ENCODE results near the gene ERG.

ERG gene

DNA sequence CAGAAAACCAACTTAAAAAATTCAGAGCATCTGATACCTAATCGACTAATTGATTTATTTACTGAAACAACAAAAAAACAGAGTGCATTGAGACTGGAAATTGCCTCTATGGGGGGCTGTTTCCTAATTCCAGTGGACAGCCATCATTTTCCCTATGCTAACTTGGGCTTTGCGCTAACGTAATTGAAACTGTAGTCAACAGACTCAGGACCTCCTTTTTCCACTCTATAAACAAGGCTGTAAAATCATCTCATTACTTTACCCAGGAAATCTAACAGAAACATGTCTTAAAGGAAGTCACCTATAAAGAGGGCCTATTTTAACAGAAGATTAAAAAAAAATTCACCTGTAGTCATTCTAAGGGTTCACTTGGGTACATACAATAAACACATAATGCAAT is 2.1 kb downstream of the ERG start:
- DNase-seq (ENCODE audit: low read depth): no peak

DNA sequence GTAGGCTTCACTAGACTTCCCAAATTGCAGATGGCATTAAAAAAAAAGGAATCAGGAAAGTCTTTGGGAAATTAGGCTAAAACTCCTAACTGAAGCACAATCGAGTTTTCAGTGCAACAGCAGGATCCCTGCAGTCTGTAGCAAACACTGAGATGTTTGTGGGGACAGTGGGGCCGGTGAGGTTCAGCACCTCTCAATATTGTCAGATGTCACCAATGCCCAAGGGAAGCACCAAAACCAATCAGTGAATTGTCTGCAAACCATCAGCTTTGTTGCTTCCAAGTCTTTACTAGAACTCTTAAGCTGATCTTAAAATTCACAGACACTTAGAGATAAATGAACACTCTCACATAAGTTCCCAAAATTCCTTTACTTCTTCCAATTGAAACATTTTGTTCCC is 2.6 kb downstream of the ERG start:
- DNase-seq (ENCODE audit: low read depth): no peak

GRCh38 chr21:38495242-38495641 is 3.0 kb downstream of the ERG start:
- no peak for DNase-seq (ENCODE audit: low read depth)

GRCh38 chr21:38494703-38495102 is 3.6 kb downstream of the ERG start:
- no peak for DNase-seq (ENCODE audit: low read depth)

GRCh38 chr21:38494251-38494642 is 4.0 kb downstream of the ERG start:
- no peak for DNase-seq (ENCODE audit: low read depth)

- no peak for DNase-seq (ENCODE audit: low read depth)
These were observed 4.6 kb downstream of the ERG start for GRCh38 chr21:38493549-38494250.

DNA sequence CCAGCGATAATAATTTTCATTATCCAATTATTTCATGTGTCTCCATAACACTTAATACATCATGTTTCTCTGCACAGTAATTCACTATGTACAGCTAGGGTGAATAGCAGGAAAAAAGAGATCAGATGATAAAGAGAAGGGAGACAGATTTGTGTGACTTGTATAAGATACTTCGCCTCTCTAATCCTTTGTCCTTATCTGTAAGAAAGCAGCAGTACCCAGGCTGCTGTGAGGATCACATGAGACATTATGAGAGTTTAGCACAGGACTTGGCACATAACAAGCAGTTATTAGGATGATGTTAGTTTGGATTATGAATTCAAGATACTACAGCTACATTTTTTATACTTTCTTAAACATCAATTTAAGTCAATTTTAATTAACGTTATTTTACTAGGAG is 6.3 kb downstream of the ERG start:
- no peak for DNase-seq (ENCODE audit: low read depth)

GRCh38 chr21:38491536-38491935 is 6.7 kb downstream of the ERG start:
- DNase-seq (ENCODE audit: low read depth): no peak

DNA sequence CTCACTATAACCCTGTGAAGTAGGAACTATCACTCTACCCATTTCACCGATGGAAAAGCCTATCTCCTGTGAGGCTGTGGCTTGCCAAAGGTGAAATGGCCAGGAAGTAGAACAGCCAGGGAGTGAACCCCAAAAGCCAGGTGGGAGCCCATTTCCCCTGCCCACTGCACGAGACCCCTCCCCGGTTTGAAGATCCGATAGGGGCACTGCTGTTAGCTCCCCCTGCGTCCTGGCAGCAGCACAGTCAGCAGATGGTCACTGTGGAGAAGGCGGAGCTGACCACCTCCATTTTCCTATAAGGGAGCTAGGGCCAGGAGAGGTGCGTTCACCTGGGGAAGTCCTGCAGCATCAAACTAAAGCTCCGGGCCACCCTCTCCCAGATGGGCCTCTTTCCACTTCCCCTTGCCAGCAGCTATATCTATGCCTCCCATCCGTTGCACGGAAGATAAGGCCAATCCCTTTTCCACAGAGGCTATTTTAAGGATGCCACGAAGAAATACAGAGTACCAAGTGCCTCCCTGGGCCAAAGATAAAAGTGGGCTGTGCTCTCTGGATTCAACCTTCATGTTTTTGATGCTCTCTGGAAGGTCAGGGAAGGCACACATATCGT is 7.8 kb downstream of the ERG start:
- DNase-seq (ENCODE audit: low read depth): no peak

DNA sequence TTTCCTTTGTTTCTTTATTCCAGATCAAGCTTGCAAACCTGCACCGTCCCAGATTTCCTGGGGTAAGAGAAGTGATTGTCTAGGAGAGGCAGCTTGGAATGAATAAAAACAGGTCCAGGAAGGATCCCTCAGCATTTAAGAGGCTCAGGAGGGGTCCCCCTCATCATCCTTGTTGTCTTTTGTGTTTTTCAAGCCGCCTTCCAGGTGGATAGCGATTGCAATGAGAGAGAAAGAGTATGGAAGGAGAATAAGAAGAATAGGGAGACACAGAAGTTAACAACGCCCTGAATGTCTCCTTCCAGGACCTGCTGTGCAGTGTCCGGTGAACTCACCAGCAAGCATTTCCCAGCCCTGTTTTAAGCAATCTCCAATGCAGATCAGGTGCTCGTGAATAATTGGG is 8.5 kb downstream of the ERG start:
- DNase-seq (ENCODE audit: low read depth): no peak

DNA sequence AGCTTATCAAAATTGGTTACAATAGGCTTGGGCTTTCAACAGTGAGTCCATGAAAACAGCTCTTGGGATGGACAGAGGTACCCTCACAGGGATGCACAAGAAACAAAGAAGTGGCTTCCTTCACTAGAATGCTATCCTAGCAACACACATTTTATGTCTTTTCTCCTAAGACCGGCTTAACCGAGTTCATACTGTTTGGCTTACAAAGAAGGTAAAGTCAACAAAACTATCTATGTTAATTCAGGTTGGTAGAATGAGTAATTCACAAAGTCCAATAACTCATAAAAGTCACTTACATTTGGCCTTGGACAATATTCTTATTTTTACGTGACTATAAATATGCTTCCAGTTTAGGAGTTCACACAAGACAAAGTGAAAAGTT is 9.0 kb downstream of the ERG start:
- DNase-seq (ENCODE audit: low read depth): no peak

DNA sequence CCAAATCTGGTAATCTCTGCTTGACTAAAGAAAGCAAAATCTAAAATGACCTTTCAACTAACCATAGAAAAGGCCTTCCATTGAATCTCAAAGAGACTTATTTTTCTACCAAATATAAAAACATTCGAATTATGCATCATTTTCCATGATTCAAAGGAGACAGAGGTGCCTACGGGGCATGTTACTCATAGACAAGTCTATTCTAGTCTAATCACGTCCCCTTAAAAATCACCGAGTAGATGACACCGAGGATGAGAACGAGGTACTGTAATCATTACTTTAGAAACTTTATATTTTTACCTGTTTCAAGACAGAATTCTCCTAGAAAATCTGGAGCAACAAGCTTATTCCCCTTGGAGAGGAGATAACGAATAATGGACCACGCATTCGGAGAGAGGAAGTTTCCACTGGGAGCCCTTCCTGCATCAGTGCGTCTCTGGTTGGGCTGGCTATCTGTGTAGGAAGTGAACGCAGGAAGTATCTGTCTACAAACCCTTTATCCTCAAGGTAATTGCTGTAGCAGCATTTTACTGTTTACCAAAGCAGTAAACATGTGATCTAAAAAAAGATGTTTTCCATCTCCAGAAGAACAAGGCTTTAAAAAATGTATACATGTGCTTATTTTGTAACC is 9.5 kb downstream of the ERG start:
- DNase-seq (ENCODE audit: low read depth): no peak

DNA sequence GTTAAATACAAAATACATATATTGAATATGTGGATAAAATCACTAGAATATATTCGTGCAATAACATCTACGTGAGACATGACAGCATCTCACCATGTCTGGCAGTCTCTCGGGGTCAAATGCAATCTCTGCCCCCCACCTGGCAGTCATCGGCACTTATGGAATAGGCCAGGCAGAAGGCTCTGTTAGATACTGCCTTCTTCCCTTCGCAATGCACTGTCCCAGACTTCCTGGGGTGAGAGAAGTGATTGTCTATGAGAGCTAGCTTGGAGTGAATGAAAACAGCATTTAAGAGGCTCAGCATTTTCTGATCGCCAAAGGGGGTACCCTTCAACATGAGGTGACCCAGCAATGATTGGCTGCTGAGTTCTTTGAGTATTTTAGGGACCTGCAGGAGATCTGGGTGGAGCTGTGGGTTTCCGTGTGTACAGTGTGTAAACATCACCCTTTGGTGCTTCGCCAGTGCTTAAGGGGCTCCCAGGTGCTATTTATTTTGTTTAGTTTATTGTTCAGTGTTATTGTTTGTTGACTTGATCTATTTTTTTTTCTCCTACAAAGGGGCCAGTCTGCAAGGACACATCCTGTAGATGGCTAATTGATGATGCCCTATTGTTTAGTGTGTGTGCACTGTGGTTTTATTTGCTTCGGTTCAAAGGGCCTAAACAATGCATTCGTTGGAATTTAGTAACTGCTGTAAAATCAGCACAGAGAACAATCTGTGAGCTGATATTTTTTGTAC is 10.2 kb downstream of the ERG start:
- no peak for DNase-seq (ENCODE audit: low read depth)

DNA sequence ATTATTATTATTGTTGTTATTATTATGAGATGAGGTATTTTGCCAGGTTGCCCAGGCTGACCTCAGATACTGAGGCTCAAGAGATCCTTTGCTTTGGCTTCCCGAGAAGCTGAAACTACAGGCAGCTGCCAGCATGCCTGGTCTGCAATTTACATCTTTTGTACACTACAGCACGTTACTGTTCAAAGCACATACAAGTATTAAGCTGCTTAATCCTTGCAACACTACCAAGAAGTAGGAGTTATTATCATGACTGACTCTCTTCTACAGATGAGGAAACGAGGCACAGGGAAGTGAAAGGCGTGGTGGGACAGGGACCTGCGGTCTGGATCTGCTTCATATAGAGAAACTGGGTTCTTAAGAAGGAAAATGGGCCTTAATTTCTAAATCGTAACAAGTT is 11.6 kb downstream of the ERG start:
- no peak for DNase-seq (ENCODE audit: low read depth)

DNA sequence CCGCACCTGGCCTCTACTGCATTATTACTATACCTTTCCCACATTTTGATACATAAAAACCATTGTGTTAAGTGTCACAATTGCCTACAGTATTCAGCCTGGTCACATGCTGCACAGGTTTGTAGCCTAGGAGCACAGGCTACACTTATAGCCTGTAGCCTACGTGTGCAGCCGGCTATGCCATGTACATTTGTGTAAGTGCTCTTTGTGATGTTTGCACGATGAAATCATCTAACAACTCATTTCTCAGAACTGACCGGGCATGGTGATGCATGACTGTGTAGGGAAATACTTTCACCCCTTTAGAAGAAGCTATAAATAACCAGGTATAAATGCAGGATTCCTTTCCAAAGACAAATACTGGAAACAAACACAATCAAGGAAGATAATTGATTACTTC is 12.1 kb downstream of the ERG start:
- DNase-seq (ENCODE audit: low read depth): no peak

DNA sequence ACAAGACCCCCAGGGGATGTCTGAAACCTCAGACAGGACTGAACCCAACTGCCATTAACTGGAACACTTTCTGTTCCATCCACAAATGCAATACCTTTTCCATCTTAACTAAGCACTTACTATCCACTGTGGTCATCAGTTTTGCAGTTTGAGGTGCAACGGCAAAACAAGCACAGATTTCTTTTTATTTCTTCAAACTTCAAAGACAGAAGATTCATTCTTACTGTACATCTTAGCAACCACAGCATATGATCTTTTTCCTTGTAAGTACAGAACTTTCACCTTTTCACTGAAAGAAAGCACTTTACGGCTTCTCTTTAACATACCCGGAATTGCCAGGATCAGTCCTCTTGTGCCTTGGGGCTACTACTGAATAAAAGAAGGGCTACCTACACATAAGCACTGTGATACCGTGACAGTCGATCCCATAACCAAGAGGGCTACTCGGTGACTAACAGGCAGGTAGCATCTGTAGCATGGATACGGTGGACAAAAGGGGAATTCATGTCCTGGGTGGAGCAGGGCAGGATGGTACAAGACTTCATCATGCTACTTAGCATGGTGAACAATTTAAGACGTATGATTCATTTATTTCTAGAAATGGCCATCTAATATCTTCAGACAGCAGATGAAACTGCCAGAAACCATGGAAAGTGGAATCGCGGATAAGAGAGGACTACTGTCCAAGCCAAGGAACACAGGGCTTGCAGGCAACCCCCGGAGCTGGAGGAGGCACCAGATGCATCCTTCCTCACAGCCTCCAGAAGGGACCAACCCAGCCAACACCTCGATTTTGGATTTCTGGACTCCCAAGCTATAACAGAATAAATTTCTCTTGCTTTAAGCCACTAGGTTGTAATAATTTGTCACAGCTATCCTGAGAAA is 18.4 kb downstream of the ERG start:
- no peak for DNase-seq (ENCODE audit: low read depth)

GRCh38 chr21:38478782-38479181 is 19.5 kb downstream of the ERG start:
- no peak for DNase-seq (ENCODE audit: low read depth)

DNA sequence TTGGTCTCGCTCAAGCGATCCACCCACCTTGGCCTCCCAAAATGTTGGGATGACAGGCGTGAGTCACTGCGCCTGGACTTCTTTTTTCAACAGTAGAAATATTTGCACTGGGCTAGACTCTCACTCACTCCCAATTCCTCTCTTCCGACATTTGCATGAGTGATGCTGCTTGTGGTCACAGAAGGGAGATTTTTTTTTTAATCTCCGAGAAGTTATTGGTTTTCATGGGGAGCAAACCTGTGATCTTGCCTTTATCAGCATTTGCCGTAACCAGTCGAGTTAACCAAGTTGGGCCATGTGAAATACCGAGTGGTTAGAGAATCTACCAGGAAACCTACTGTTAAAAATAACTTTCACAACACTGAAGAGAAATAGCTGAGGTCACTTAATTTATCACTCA is 21.1 kb downstream of the ERG start:
- no peak for DNase-seq (ENCODE audit: low read depth)

DNA sequence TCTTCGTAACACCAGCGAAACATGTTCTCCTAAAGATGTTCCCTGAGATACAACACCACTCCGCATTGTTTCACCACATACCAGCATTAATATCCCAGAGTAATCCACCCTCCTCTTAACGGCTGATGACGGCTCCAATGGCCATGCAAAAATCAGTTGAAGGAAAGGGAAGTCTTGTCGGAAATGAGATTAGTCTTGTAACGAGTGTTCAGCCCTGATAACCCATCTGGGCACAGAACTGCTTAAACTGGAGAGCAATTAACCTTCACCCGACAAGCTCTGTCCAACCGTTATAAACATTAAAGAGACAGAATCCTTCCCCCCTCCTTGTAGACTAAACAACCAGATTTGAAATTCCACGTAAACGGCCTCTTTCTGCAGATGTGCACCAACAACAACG is 21.9 kb downstream of the ERG start:
- no peak for DNase-seq (ENCODE audit: low read depth)

GRCh38 chr21:38475519-38475918 is 22.8 kb downstream of the ERG start:
- DNase-seq (ENCODE audit: low read depth): no peak

DNA sequence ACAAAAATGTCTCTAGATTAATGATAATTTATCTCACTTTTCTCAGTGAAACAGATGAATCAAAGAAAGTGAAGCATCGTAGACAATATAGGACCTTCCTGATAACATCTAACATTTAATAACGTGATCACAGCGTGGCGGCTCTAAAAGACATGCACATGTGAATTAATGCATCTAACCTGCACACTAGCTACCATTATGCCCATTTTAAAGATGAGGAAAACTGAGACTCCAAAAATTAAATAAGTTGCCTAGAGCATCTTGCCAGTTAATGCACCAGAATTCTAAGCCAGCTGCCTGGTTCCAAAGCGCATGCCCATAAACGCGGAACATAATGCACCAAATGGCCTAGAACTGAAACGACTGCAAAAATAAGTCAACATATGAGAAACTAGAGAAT is 23.5 kb downstream of the ERG start:
- DNase-seq (ENCODE audit: low read depth): no peak

DNA sequence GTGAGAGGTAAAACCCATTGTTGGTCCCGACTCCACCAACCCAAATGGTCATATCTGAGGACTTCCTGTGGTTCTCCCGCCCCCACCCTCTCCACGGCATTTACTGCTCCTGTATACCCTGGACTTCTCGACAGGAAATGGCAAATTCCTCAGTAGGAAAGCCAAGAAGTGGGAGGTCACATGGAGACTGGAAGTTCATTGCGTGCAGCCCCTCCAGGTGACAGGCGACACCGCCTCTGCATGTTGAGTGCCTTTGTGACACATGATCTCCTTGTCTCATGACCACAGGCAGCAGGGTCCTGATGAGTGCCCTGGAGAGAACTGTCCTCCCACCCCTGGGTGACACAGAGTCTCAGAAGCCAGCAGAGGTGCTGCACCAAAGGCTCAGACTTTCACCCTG is 24.2 kb downstream of the ERG start:
- no peak for DNase-seq (ENCODE audit: low read depth)
